ENCODE data around the gene WFDC5. TPM values are rescaled to one million over a fixed set of nuclear protein-coding genes. Genes with fewer than 3 reads are reported as not detected.

WFDC5 gene
- total and polyA plus RNA-seq, 9 of the 15 experiments (the other 6 are each of a cell fraction or from before 2014, with no cell fraction given): not detected

GRCh38 chr20:45066372-45066771 is 48.6 kb downstream of the WFDC5 start (continued):
- no peak for TF ChIP-seq VEZF1 (CRISPR knock-in tag; IDR thresholded peaks at IDR 0.05)

- DNase-seq (ENCODE audit: extremely low read depth in 1 of 4, low spot score in 3 of 4) (no peak), FAIRE-seq (no peak), ATAC-seq (no peak)
- Histone ChIP-seq H3K36me3 (ENCODE audit: control insufficient read depth, insufficient read depth, low read length) (peaks cover 24% of the 10 kb centered on the region), H4K20me1 (replicated peaks; ENCODE audit: control insufficient read depth, insufficient read depth, low read length) (0 out of 2 replicates have a peak, but pooled peaks cover 4% of the 10 kb centered on the region), H3K9me3 (replicated peaks; ENCODE audit: control insufficient read depth, insufficient read depth, low read depth, low read length) (no peaks in the 10 kb centered on the region), H3K4me2 (ENCODE audit: insufficient read depth, low read length) (no peak overlapping the region), H2AFZ (ENCODE audit: low read depth, low read length) (no peak overlapping the region), H3K79me2 (ENCODE audit: control insufficient read depth, insufficient read depth, low read length) (no peaks in the 10 kb centered on the region), H3K4me3 (no peak overlapping the region), H3K27me3 (ENCODE audit: control insufficient read depth in 2 of 2, insufficient read depth in 2 of 2, low read length in 2 of 2) (no peaks in the 10 kb centered on the region), H3K9ac (ENCODE audit: insufficient read depth in 1 of 2, low read depth in 2 of 2, low read length in 2 of 2) (no peak overlapping the region), H3K27ac (ENCODE audit: extremely low read depth, low read depth, low read length) (no peak overlapping the region), H3K4me1 (replicated peaks in 1 of 2; ENCODE audit: control insufficient read depth in 2 of 2, insufficient read depth in 2 of 2, low read length in 2 of 2) (peaks cover 0 to 6% of the 10 kb centered on the region in 2 experiments; a peak in 2 of 5 replicates), H3K9me1 (ENCODE audit: control insufficient read depth, insufficient read depth, low read length) (no peaks in the 10 kb centered on the region)
- ChIA-PET CTCF (ENCODE audit: low intra/inter-chr PET ratio) (interaction anchor here (0.7 kb wide), 1 partner anchor 246 kb away, joined by 6 read pairs; no protein-coding TSS in a partner anchor), POLR2A (no interaction called here)
- in situ Hi-C loops (cut with MboI): no loop called here
- BruUV-seq (replicated peaks): no TSS peak
- intact Hi-C loops (cut with micrococcal nuclease): no loop called here
- TF ChIP-seq MECOM (CRISPR knock-in tag; IDR thresholded peaks at IDR 0.05) (no peak), ETS2 (tag; IDR thresholded peaks at IDR 0.05; ENCODE audit: borderline replicate concordance, poor library complexity, severe bottlenecking) (no peak), EHMT2 (IDR thresholded peaks at IDR 0.05) (no peak), HDAC8 (tag; IDR thresholded peaks at IDR 0.05) (no peak), KAT7 (CRISPR knock-in tag; IDR thresholded peaks at IDR 0.05; ENCODE audit: borderline replicate concordance) (no peak), TCF7L2 (IDR thresholded peaks at IDR 0.05; ENCODE audit: low read depth, low read length) (no peak), NR2F6 (CRISPR knock-in tag; IDR thresholded peaks at IDR 0.05) (no peak), POLR2B (IDR thresholded peaks at IDR 0.05; ENCODE audit: low read depth, partially characterized antibody) (no peak), DACH1 (IDR thresholded peaks at IDR 0.05; ENCODE audit: partially characterized antibody) (no peak), ERF (CRISPR knock-in tag; IDR thresholded peaks at IDR 0.05) (no peak), ZFP30 (CRISPR knock-in tag; IDR thresholded peaks at IDR 0.05; ENCODE audit: borderline replicate concordance) (no peak)
- TF ChIP-seq, protein P1, sequence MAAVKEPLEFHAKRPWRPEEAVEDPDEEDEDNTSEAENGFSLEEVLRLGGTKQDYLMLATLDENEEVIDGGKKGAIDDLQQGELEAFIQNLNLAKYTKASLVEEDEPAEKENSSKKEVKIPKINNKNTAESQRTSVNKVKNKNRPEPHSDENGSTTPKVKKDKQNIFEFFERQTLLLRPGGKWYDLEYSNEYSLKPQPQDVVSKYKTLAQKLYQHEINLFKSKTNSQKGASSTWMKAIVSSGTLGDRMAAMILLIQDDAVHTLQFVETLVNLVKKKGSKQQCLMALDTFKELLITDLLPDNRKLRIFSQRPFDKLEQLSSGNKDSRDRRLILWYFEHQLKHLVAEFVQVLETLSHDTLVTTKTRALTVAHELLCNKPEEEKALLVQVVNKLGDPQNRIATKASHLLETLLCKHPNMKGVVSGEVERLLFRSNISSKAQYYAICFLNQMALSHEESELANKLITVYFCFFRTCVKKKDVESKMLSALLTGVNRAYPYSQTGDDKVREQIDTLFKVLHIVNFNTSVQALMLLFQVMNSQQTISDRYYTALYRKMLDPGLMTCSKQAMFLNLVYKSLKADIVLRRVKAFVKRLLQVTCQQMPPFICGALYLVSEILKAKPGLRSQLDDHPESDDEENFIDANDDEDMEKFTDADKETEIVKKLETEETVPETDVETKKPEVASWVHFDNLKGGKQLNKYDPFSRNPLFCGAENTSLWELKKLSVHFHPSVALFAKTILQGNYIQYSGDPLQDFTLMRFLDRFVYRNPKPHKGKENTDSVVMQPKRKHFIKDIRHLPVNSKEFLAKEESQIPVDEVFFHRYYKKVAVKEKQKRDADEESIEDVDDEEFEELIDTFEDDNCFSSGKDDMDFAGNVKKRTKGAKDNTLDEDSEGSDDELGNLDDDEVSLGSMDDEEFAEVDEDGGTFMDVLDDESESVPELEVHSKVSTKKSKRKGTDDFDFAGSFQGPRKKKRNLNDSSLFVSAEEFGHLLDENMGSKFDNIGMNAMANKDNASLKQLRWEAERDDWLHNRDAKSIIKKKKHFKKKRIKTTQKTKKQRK (IDR thresholded peaks at IDR 0.05; ENCODE audit: borderline replicate concordance, low read depth, low read length): no peak
- TF ChIP-seq, protein P2, sequence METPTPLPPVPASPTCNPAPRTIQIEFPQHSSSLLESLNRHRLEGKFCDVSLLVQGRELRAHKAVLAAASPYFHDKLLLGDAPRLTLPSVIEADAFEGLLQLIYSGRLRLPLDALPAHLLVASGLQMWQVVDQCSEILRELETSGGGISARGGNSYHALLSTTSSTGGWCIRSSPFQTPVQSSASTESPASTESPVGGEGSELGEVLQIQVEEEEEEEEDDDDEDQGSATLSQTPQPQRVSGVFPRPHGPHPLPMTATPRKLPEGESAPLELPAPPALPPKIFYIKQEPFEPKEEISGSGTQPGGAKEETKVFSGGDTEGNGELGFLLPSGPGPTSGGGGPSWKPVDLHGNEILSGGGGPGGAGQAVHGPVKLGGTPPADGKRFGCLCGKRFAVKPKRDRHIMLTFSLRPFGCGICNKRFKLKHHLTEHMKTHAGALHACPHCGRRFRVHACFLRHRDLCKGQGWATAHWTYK (CRISPR knock-in tag; IDR thresholded peaks at IDR 0.05): no peak
Measured at GRCh38 chr20:45064812-45065211, 50.2 kb downstream of the WFDC5 start.

All from K562 (cell line).